ENCODE measurements around the gene FREM2.

Gene FREM2

DNA sequence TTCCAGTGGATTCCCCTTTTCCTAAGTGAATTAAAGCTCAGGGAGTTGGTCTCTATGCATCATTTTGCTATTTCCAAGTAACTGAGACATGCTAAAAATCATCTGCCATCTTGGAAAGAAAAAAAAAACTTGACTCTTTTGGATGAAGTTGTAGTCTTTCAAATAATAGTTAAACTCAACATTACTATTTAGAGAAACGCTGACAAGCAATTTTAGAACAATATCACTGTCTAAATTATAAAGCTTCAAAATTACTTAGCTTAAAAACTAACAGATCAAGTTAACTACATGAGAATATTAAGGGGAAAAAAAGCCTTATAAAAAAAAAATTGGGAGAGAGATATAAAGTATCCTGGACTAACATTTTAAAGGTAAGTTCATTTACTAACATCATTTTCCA, 235.3 kb downstream of the FREM2 start:
- Histone ChIP-seq H3K4me3 (no peak overlapping the region), H3K9me3 (no peaks in the 10 kb centered on the region), H3K27me3 (ENCODE audit: low read depth) (no peaks in the 10 kb centered on the region), H3K36me3 (replicated peaks) (no peaks in the 10 kb centered on the region), H3K4me1 (no peaks in the 10 kb centered on the region)
- DNase-seq (ENCODE audit: low spot score in 2 of 2): no peak
- in situ Hi-C loops (cut with MboI; ENCODE audit: low sequenced_read_pairs): no loop called here

DNA sequence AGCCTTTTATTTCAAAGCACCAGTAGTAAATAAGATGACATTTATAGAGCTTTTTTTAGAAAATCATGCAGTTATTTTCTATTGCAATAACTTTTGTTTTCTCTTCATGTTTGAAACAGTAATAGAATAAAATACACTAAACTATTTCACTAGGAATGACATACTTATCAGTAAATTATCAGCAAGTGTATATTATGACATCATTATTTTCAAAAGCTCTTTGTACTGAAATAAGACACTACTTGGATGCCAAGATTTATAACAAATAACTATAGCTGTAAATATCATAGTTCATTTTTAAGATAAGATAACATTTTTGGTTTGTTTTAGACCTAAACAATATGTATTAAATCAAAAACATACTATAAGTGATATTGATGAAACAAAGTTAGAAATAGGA, 246.9 kb downstream of the FREM2 start:
- Histone ChIP-seq H3K36me3 (replicated peaks) (no peaks in the 10 kb centered on the region), H3K9me3 (no peaks in the 10 kb centered on the region), H3K4me1 (no peaks in the 10 kb centered on the region), H3K27me3 (ENCODE audit: low read depth) (no peaks in the 10 kb centered on the region; the same call in 1 of the 2 replicates), H3K4me3 (no peak overlapping the region)
- in situ Hi-C loops (cut with MboI; ENCODE audit: low sequenced_read_pairs): no loop called here
- no peak for DNase-seq (ENCODE audit: low spot score in 2 of 2)
